ENCODE data around the gene FRMD4A.
"Not testable (repeated sequence)": the region's sequence is repeated elsewhere in the genome, so short reads cannot be mapped to it uniquely, and the experiment has no call there.

Gene FRMD4A

DNA sequence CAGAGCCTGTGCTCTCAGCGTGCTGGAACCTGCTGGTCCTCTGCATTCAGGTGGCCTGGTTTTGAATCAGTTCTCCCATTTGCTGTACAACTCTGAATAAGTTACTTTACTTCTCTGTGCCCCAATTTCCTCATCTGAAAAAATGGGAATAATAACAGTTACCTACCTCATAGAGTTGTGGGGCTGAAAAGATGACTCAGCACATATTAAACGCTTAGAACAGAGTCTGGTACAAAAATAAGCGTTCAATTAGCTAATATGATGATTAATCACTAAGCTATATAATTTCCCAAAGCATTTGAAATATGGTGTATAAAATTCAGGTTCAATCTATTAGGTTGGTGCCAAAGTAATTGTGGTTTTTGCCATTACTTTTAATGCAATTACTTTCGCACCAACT lies 484.8 kb downstream of the FRMD4A start:
- DNase-seq (ENCODE audit: low read depth) = no peak

DNA sequence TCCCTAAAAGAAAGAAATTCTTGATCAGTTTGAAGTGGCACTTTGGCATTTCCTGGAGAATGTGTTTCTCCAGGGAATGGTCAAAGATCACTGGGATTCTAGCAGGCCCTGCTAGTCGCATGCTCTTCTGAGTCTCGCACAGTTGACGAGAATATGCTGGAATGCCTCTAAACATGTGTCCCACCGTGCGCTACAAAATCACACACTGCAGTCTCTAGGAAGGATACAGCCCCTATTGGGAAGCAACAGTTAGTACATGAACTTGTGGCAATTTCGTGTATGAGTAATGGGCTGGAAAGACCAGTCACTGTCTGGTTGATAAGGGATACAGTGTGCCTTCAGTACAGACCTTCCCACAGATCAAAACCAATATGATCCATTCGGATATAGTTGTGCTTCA lies 486.1 kb downstream of the FRMD4A start:
- no peak for DNase-seq (ENCODE audit: low read depth)

DNA sequence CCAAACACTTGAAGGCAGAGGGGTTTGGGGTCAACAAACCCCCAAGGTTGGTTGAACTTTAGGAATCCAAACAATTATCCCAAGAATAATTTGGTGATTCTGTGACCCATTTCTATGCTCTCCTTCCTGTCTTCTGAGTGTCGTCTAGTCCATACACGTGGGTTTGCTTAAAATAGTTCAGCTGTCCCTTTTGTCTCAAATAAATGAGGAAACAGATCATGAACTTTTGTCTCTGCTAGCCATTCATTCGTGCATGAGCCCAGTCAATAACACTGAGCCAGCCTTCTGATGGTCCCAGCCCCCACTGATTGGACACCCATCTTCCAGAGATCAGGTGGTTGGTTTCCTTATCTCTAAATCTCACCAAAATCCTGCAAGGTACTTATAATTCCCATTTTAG lies 488.6 kb downstream of the FRMD4A start:
- no peak for DNase-seq (ENCODE audit: low read depth)

DNA sequence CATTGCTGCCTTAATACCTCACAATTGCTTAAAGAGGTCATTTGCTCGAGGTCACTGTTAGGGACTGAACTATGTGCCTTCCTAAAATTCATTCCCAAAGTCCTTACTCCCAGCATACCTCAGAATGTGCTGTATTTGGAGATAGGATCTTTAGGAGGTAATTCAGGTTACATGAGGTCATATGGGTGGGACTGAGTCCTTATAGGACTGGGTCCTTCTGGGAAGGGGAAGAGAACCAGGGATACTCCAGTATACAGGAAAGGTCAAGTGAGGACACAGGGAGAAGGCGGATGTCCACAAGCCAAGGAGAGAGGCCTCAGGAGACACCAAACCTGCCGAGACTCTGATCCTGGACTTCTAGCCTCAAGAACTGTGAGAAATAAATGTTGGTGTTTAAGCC lies 490.7 kb downstream of the FRMD4A start:
- DNase-seq (ENCODE audit: low read depth) = no peak

DNA sequence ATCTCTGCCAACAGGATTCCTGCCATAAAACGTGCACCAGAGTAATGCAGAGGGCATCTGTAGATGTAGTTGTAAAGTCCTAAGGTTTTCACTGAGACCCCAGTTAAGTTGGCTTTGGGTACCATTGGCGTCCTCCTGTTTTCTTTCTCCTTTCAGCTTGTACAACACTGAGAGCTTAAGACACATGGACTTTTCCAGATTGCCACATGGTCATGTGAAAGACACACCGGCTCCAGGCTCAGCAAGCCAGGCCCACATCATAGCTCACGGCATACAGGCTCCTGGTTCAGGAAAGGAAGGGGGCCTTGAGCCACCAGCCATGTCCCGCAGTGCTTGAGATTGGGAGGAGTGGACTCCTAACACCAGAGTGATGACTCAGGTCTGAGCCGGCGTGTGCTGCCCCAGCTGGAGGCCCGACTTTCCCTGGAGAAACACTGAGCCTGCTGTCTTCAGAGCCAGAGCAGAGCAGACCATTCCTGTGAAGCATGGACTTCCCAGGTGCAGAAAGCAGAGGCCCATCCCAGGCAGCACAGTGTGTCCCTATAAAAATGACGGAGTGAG lies 491.2 kb downstream of the FRMD4A start:
- DNase-seq (ENCODE audit: low read depth) = no peak

DNA sequence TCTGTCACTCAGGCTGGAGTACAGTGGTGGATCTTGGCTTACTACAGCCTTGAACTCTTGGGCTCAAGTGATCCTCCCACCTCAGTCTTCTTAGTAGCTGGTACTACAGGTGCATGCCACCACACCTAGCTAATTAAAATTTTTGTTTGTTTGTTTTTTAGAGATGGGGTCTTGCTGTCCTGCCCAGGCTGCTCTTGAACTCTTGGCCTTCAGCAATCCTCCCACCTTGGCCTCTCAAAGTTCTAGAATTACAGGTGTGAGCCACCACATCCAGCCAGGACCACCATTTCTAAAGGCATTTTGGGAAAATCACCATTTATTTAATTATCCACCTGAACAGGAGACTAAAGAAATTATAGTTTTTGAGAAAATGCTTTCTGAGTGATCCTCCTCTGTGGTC lies 491.7 kb downstream of the FRMD4A start:
- DNase-seq (ENCODE audit: low read depth) = no peak

DNA sequence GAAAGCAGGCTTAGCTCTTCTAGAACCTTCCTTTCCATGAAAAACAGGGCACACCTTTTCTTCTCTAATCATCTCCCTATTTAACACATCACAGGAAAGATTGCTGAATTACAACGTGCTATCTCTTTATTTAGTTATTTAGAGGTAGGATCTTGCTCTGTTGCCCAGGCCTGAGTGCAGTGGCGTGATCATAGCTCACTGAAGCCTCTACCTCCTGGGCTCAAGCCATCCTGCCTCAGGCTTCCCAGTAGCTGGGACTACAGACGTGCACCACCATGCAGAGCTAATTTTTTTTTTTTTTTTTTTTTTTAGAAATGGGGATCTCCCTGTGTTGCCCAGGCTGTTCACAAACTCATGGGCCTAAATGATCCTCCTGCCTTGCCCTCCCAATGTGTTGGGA lies 492.8 kb downstream of the FRMD4A start:
- no peak for DNase-seq (ENCODE audit: low read depth)

DNA sequence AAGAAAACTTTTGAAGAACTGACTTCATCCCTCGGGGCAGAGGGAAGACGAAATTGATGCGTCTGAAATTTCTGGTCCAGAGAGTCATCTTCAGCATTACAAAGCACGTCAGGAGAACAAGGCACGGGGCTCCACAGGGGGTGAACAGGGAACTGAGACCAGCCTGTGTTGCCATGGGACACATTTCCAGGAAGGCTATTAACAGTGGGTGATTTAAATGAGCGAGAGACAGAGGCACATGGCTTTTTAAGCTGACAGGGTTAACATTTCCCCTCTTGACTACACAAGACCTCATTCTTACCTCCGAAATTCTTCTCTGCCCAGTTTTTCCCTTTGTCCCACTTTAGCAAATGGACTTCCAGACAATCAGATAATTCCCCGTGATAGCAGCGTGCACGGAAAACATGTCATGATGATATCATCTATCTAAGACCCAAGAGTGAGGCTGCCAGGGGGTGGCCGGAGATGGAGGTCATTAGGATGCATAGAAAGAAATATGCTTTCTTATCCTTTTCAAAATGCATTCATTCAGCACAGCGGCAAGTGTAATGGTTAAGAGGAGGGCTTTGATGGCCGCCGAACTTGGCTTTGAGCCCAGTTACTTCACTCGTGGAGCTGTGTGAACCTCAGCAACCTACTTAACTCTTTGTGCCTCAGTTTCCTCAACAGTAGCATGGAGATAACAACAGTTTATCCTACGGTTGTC lies 496.0 kb downstream of the FRMD4A start:
- DNase-seq (ENCODE audit: low read depth) = no peak

DNA sequence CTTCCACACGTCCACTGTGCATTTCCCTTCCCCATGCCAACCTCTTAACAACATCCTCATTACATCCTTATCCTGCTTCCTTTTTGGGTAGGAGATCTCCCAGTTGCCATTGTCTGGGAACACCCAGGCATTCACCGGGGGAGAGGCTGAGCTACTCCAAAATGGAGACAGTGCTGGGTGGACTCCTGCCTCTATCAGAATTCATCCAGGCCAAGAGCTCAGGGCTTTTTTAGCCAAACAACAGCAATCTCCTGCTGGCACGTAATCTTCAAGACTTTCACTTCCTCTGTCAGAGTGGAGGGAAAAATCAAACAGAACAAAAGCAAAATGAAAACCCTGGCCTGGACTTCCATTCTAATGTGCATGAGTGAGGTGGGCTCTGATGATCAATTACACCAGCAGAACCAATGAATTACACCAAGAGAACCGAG lies 499.0 kb downstream of the FRMD4A start:
- no peak for DNase-seq (ENCODE audit: low read depth)

DNA sequence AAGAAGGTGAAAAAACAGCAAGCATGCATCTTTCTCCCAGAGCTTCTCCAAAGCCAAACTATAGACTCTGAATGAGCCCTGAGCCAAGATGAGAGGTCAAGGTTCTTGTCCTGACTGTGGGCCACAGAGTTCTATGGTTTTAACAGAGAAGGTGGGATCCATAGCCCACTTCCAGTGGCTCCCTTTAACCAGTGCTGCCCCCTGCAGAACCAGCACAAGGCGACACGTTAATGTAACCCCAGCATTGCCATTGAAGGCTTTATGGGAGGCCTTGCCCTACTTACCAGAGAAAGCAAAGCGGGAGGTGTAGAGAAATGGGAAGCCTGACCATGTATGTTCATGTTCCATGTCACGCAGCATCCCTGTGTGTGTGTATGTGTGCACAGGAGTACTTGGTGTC lies 500.3 kb downstream of the FRMD4A start:
- no peak for DNase-seq (ENCODE audit: low read depth)

DNA sequence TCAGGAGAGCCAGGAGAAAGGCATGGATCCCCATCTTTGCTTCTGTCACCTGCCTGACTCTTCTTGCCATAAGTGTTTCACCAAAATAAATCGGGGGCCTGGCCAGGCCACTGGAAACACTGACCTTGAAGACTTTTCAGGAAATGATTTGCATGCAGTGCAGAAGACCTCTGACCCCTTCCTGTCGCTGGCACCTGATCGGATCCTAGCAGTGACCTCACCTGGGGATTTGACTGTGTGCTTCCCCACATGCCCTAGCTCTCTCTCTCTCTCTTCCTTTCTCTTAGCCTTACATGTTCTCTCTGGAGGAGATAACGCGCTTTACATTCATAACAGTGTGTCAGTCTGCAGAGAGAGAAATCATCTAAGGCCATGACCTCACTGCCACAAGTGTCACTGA lies 500.9 kb downstream of the FRMD4A start:
- DNase-seq (ENCODE audit: low read depth) = no peak

DNA sequence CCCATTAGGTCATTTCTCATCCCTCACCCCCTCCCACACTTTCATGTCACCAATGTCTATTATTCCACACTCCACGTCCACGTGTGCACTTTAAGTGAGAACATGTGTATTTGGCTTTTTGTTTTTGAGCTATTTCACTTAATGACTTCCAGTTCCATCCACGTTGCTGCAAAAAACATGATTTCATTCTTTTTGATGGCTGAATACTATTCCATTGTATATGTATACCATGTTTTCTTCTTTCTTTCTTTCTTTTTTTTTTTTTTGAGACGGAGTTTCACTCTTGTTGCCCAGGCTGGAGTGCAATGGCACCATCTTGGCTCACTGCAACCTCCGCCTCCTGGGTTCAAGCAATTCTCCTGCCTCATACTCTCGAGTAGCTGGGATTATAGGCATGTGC lies 502.4 kb downstream of the FRMD4A start:
- not testable (repeated sequence) for DNase-seq (ENCODE audit: low read depth)

DNA sequence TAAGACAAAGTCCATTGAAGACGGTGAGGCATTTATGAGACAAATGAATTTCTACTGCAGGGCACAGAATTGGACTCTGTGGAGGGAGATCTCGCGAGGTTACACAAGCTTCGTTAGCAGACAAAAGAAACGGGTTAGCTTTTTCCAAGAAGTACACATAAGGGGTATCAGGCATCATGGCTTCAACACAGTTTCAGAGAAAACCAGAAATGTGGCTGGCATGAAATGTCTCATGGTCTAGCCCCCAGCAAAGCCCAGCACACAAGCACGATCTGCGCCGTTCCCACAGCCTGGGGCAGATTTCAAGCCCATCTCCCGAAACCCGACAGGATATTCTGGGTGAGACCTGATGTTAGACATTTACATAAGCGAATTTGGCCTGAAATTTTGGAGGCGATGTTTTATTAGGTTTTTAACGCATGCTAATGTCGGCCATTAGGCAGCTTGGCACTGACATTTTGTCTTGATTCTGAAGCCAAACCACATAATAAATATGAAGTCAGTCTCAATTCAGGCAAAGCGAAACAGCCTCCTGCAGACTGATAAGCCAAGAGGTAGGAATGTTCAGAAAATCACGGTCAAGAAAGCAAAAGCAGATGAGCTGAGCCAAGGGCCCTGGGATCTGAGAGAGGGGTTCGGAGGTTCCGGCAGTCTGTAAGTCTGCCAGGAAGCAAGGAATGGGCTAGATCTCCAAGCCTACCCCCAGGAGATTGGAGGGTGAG lies 503.5 kb downstream of the FRMD4A start:
- DNase-seq (ENCODE audit: low read depth) = no peak

DNA sequence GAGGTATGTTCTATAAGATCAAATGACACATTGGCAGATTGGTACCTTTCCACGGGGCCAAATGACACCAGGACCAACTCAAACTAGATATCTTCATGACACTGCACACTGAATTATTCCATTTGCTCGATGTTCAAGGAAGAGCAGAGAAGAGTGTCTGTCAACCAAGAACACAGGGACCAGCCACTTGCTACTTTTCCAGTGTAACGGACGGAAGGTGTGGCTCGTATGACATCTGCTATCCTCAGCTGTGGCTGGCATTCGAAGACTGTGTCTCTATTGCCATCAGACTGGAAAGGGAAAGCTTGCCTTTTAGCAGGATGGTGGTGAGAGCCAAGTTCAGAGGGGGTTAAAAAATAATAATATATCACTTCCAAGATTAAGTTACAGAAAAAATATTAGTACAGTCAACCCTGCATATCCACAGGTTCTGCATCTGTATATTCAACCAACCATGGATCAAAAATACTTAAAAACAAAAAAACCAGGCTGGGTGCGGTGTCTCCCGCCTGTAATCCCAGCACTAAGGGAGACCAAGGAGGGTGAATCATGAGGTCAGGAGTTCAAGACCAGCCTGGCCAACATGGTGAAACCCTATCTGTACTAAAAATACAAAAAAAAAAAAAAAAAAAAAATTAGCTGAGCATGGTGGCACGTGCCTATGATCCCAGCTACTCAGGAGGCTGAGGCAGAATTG lies 506.9 kb downstream of the FRMD4A start:
- no peak for DNase-seq (ENCODE audit: low read depth)

DNA sequence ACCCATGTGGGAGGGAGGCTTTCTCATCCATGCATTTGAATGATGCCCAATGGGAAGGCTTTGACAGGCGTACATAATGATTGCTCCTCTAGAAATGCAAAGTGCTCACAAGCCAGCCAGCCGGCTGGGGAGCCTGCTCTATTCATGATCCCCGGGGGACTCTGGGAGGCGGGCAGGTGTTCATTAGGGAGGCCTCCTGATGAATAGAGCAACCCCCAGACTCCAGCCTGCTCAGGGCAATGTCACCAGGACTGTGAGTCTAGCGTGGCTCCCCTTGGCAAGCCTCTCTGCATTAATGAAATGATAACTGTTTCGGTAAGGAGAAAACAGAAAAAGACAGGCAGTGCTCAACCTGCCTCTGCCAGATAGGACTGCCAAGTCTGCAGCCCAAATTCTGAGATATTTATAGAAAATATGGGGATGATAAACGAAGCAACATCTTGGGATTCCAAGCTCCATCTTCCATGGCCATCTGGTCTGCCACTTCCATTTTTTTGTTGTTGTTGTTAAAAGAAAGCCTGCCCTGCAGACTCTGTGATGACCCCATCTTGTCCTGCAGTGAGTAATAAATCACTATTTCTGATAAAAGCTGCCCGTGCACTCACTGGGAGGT lies 507.5 kb downstream of the FRMD4A start:
- no peak for DNase-seq (ENCODE audit: low read depth)

DNA sequence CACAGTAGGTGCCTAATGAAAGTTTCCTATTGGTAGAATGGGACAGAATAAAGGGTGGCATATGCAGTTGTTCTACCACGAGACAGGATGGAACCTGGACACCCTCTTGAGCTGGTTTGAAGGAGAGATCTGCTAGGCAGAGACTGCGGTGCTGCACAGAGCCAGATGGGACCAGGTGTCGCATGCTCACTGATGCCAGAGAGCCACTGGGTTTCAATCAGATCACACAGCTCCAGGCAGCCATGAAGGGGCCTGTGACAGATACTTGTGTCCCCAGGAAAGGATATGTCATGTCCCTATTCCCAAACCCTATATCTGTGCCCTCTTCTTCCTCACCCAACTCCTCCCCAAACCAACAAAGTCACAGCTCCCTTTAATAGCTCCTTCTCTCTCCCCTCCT lies 508.2 kb downstream of the FRMD4A start:
- no peak for DNase-seq (ENCODE audit: low read depth)

DNA sequence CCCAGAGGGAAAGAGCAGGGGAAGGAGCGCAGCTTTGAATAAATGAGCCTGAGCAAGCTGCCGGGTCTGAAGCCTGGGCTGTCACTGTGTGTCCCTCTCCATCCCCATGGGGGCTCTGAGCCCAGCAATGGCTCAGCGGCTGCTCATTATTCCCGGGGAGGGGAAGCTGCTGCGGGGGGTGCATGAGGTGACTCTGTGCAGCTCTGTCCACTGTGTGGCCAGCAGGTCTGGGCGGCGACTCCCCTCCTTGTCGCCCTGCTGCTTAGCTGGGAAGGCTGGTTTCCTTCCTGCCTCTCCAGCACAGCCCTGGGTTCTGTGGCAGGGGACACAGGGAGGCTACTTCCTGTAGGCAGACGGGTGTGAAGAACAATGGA lies 509.8 kb downstream of the FRMD4A start:
- no peak for DNase-seq (ENCODE audit: low read depth)

DNA sequence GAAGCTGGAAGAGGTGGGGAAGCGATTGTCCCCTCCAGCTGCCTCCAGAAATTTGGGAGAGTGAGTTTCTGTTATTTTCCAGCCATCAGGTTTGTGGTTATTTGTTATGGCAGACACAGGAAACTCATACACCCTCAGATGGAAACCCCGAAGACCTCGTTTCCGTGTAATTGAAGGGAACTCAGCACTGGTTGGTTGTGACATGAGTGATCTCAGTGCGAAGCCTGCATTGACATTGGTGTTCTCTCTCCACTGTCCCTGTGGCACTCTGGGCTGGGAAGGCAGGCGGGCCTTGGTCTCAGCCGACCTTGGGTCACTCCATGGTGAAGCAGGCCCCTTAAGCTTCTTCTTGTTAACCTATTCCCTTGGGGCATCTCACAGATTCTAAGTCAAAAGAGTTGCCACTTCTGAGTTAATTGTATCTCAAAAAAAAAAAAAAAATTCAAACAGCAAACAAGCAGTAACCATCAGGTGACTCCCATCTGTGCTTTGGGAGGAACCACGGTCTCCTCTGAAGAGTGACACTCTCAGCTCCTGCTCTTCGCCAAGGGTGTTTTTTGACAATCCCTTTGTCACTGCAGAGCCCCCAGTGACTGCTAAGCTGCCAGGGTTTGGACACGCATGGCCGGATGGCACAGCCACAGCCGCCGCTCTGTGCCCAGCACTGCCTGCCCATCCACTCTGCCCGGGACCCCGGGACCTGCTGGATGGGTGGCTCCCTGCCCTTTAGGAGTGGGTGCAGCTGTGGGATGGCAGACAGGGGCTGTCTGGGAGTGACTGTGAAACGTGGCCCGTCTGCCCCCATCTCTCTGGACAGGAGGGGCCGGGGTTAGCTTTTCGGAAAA lies 510.4 kb downstream of the FRMD4A start:
- no peak for DNase-seq (ENCODE audit: low read depth)

DNA sequence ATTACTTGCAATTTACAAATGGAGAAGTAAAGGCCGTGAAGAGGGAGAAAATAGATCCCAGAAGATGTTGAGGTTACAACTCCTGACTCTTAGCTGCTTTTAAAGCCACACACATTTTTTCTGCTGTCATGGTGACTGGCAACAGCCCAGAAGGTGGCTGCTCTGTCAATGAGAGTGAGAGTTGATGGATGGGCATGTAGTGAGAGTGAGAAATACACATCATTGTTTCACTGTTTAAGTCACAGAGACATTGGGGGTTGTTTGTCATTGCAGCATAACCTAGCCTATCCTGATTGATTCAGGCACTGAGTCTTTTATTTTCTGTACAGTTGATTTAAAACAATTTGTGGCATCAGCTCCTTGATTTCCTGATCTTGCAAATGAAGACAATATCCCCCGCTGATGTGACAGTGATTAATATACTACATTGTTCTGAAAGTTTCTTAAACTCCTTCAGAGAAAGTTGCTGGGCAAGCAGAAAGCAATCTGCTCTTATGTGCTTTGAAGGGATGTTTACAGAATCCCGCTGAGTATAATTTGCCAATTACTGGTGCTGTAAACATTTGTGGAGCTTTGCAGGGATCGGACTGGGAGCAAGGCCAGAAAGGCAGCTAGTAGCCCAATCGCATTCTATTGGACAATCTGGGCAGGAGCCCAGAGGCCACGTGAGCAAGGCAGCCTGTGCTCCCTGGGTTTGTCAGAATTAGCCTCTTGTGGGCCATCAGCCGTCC lies 514.4 kb downstream of the FRMD4A start:
- DNase-seq (ENCODE audit: low read depth) = no peak

DNA sequence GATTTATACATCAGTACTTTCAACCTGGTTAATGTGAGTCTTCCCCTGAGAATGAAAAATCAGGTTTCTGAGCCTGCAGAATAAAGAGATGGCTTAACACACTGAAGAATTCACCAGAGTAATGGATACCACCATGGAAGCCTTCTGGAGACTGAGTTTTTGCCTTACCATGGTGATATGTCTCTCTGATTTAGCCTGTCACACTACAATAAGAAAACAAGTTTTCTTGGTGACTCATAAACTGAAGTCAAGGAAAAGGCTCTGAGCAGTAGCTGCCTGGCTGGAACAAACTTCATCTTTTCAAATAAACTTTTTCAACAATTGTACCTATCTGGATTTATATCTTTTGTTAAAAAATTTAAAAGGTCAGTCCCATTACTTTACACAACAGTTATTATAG lies 515.0 kb downstream of the FRMD4A start:
- no peak for DNase-seq (ENCODE audit: low read depth)

DNA sequence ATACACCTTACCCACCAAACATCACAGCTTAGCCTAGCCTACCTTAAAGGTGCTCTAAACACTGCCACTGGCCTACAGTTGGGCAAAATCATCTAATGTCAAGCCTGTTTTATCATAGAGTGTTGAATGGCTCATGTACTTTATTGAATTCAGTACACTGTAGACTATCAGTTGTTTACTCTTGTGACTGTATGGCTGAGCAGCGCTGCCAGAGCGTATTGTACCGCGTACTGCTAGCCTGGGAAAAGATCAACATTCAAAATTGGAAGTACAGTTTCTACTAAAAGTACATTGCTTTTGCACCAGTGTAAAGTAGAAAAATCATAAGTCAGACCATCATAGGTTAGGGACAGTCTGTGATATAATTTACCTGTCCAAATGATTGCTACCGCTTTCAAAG lies 517.2 kb downstream of the FRMD4A start:
- no peak for DNase-seq (ENCODE audit: low read depth)

All from activated T-cell treated with anti-CD3 and anti-CD28 coated beads for 24 hours (primary cell).